ENCODE data around the gene REEP3. TPM values are rescaled to one million over a fixed set of nuclear protein-coding genes. Genes with fewer than 3 reads are reported as not detected.

REEP3 gene
- total RNA-seq, 1 experiment from 2014 or later: 135 TPM

DNA sequence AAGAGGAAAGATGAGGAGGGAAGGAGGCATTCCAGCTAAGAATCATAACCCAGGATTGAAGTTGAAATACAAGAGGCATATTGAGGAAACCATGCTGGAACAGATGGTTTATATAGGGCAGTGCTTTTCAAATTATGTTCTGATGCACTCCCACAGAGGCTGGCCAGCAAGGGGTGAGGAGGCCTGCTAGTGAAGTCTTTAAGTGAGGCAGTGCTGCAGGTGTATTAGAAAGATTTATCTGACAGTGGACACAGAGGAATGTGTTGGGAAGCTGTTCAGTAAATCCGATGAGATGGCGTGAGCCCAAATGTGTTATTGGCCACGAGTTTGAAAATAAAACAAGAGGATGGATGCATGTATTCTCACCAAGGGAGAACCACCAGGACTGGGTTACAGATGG, 28.6 kb downstream of the REEP3 start:
- H3K4me1 ChIP-seq (ENCODE audit: control insufficient read depth, insufficient read depth, low read length): peaks cover 28% of the 10 kb centered on the region
- no peak overlapping the region for H3K27ac ChIP-seq (ENCODE audit: low read length)
- no peak overlapping the region for H3K4me3 ChIP-seq (ENCODE audit: low read depth in 2 of 2, low read length in 2 of 2)
- no peaks in the 10 kb centered on the region for H3K27me3 ChIP-seq (ENCODE audit: control insufficient read depth, insufficient read depth, low read length)
- BruUV-seq (replicated peaks): no TSS peak
- CTCF ChIA-PET: interaction anchor here (0.6 kb wide), 1 partner anchor 59 kb away, joined by 4 read pairs; no protein-coding TSS in a partner anchor
- H3K9me3 ChIP-seq (ENCODE audit: control insufficient read depth, insufficient read depth, low read depth, low read length): no peaks in the 10 kb centered on the region
- no peak for ATAC-seq
- TF ChIP-seq TCF7L2 (IDR thresholded peaks at IDR 0.05; ENCODE audit: low read depth, low read length) (no peak), POLR2AphosphoS5 (IDR thresholded peaks at IDR 0.05; ENCODE audit: low read depth, low read length) (no peak)
- TF ChIP-seq, protein P1, sequence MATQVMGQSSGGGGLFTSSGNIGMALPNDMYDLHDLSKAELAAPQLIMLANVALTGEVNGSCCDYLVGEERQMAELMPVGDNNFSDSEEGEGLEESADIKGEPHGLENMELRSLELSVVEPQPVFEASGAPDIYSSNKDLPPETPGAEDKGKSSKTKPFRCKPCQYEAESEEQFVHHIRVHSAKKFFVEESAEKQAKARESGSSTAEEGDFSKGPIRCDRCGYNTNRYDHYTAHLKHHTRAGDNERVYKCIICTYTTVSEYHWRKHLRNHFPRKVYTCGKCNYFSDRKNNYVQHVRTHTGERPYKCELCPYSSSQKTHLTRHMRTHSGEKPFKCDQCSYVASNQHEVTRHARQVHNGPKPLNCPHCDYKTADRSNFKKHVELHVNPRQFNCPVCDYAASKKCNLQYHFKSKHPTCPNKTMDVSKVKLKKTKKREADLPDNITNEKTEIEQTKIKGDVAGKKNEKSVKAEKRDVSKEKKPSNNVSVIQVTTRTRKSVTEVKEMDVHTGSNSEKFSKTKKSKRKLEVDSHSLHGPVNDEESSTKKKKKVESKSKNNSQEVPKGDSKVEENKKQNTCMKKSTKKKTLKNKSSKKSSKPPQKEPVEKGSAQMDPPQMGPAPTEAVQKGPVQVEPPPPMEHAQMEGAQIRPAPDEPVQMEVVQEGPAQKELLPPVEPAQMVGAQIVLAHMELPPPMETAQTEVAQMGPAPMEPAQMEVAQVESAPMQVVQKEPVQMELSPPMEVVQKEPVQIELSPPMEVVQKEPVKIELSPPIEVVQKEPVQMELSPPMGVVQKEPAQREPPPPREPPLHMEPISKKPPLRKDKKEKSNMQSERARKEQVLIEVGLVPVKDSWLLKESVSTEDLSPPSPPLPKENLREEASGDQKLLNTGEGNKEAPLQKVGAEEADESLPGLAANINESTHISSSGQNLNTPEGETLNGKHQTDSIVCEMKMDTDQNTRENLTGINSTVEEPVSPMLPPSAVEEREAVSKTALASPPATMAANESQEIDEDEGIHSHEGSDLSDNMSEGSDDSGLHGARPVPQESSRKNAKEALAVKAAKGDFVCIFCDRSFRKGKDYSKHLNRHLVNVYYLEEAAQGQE (IDR thresholded peaks at IDR 0.05; ENCODE audit: insufficient read depth in 1 of 2, low read depth in 2 of 2, low read length in 1 of 2): no peak
- in situ Hi-C loops (cut with HindIII; ENCODE audit: low pct_unique_long_range_greater_than_20kb, low sequenced_read_pairs): no loop called here
- intact Hi-C loops (cut with micrococcal nuclease; ENCODE audit: unreplicated experiment): no loop called here
- no peak for DNase-seq (ENCODE audit: low read depth, low spot score)
- POLR2A ChIA-PET: no interaction called here
- H3K36me3 ChIP-seq (ENCODE audit: control insufficient read depth, insufficient read depth, low read length): no peaks in the 10 kb centered on the region

DNA sequence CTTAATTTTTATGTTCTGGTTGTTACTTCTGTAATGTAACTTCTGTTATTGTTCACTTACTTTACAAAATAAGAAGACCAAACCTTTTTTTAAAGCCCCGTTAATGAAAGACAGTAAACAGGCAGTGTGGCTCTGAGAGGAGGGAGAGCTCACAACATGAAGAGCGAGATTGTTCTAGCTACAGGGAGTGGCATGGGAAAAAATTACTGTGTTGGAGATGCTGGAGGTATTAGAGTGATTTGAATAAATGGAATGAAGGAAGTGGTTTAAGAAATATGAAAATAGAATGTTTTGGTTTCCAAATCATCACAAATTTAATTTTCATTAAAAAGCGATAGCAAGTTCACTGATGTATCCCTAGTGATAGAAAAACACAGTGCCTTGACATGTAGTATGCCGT, 31.8 kb downstream of the REEP3 start:
- DNase-seq (ENCODE audit: low read depth, low spot score) (peak; percentile 33), ATAC-seq (peak; percentile 49)
- in situ Hi-C loops (cut with HindIII; ENCODE audit: low pct_unique_long_range_greater_than_20kb, low sequenced_read_pairs): no loop called here
- TF ChIP-seq, protein P2, sequence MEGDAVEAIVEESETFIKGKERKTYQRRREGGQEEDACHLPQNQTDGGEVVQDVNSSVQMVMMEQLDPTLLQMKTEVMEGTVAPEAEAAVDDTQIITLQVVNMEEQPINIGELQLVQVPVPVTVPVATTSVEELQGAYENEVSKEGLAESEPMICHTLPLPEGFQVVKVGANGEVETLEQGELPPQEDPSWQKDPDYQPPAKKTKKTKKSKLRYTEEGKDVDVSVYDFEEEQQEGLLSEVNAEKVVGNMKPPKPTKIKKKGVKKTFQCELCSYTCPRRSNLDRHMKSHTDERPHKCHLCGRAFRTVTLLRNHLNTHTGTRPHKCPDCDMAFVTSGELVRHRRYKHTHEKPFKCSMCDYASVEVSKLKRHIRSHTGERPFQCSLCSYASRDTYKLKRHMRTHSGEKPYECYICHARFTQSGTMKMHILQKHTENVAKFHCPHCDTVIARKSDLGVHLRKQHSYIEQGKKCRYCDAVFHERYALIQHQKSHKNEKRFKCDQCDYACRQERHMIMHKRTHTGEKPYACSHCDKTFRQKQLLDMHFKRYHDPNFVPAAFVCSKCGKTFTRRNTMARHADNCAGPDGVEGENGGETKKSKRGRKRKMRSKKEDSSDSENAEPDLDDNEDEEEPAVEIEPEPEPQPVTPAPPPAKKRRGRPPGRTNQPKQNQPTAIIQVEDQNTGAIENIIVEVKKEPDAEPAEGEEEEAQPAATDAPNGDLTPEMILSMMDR (IDR thresholded peaks at IDR 0.05): no peak
- TF ChIP-seq POLR2AphosphoS5 (IDR thresholded peaks at IDR 0.05; ENCODE audit: low read depth, low read length) (no peak), TCF7L2 (IDR thresholded peaks at IDR 0.05; ENCODE audit: low read depth, low read length) (no peak), SIN3A (IDR thresholded peaks at IDR 0.05; ENCODE audit: borderline replicate concordance, insufficient read depth, low read depth, low read length) (no peak)
- TF ChIP-seq, protein P1 (IDR thresholded peaks at IDR 0.05; ENCODE audit: insufficient read depth in 1 of 2, low read depth in 2 of 2, low read length in 1 of 2): no peak
- Histone ChIP-seq H3K36me3 (ENCODE audit: control insufficient read depth, insufficient read depth, low read length) (no peaks in the 10 kb centered on the region), H3K27ac (ENCODE audit: low read length) (peak overlapping the region; percentile 88), H3K27me3 (ENCODE audit: control insufficient read depth, insufficient read depth, low read length) (no peaks in the 10 kb centered on the region), H3K4me3 (ENCODE audit: low read depth in 2 of 2, low read length in 2 of 2) (peak overlapping the region; percentile 13 to 31; a peak in 2 of 4 replicates), H3K9me3 (ENCODE audit: control insufficient read depth, insufficient read depth, low read depth, low read length) (no peaks in the 10 kb centered on the region), H3K4me1 (ENCODE audit: control insufficient read depth, insufficient read depth, low read length) (peaks cover 52% of the 10 kb centered on the region)
- CTCF ChIA-PET: no interaction called here
- intact Hi-C loops (cut with micrococcal nuclease; ENCODE audit: unreplicated experiment): no loop called here
- POLR2A ChIA-PET: interaction anchor here (0.5 to 1.1 kb wide), 2 partner anchors 17 to 31 kb away, joined by 3 read pairs; no protein-coding TSS in a partner anchor
- BruUV-seq (replicated peaks): no TSS peak
